Caco-2 (cell line): ENCODE results near the gene GALNT11. TPM values are rescaled to one million over a fixed set of nuclear protein-coding genes. Genes with fewer than 3 reads are reported as not detected.

Source experiments
- BruUV-seq: library from RNA; stranded (reverse); fragments of 400-500 nt; replicated peaks from 2 replicates; lab custom pipeline; 2021; lab: Mats Ljungman, UMichigan
- CTCF ChIA-PET: fragments of 300-600 bp; sonication (Branson Sonifier 250); formaldehyde crosslinking; loops from one replicate; lab custom pipeline; 2022; ENCODE audit warnings: antibody characterized with exemption; lab: Charles Lee
- POLR2A ChIA-PET: fragments of 300-600 bp; sonication (Branson Sonifier 250); formaldehyde crosslinking; loops from one replicate; lab custom pipeline; 2022; ENCODE audit warnings: antibody characterized with exemption; lab: Charles Lee
- DNase-seq, 2 experiments: peaks; one replicate each; pipeline versions ENCODE4 v3.0.0 to v3.0.0-alpha.2; 2020 to 2022
- H3K27me3 ChIP-seq: replicated peaks from 2 replicates; pipeline ENCODE4 v1.6.0; 2011; ENCODE audit warnings: low read length; ENCODE audit not compliant: control insufficient read depth, insufficient read depth
- H3K36me3 ChIP-seq: 2 replicates; pipeline ENCODE4 v1.5.1; 2011; ENCODE audit warnings: low read length; ENCODE audit not compliant: control insufficient read depth, insufficient read depth
- H3K4me1 ChIP-seq: fragments of 250-450 bp; sonication (Bioruptor Pico); 2 replicates; pipeline ENCODE4 v1.5.1; 2020; ENCODE audit warnings: mild to moderate bottlenecking
- H3K4me3 ChIP-seq: 2 replicates; pipeline ENCODE4 v1.5.1; 2011; ENCODE audit warnings: low read depth, mild to moderate bottlenecking, control low read depth, low read length
- H3K9me3 ChIP-seq: fragments of 250-450 bp; sonication (Bioruptor Pico); 2 replicates; pipeline ENCODE4 v1.5.1; 2020; ENCODE audit warnings: mild to moderate bottlenecking, moderate library complexity
- H3K27ac Mint-ChIP-seq: one replicate; pipeline ENCODE4 v1.8.0; 2022; ENCODE audit warnings: mixed read lengths; ENCODE audit not compliant: unreplicated experiment
- H3K27me3 Mint-ChIP-seq: one replicate; pipeline ENCODE4 v1.8.0; 2022; ENCODE audit warnings: mixed read lengths; ENCODE audit not compliant: insufficient read depth, unreplicated experiment
- H3K36me3 Mint-ChIP-seq: one replicate; pipeline ENCODE4 v1.8.0; 2022; ENCODE audit warnings: mild to moderate bottlenecking, mixed read lengths; ENCODE audit not compliant: insufficient read depth, unreplicated experiment
- H3K4me1 Mint-ChIP-seq: one replicate; pipeline ENCODE4 v1.8.0; 2022; ENCODE audit warnings: low read depth, mixed read lengths; ENCODE audit not compliant: unreplicated experiment
- H3K4me3 Mint-ChIP-seq: one replicate; pipeline ENCODE4 v1.8.0; 2022; ENCODE audit warnings: mild to moderate bottlenecking, moderate library complexity, mixed read lengths; ENCODE audit not compliant: unreplicated experiment
- H3K9me3 Mint-ChIP-seq: one replicate; pipeline ENCODE4 v1.8.0; 2022; ENCODE audit warnings: mixed read lengths; ENCODE audit not compliant: unreplicated experiment
- intact Hi-C: fragments of 100-400 bp; cut with micrococcal nuclease; formaldehyde crosslinking; loops from one replicate; pipeline ENCODE4 v1.10.0; 2022; ENCODE audit not compliant: unreplicated experiment
- total RNA-seq: library from RNA; stranded (reverse); gene quantifications from 2 replicates; pipeline ENCODE4 v1.2.3, GENCODE V29; 2022
- TF ChIP-seq, protein P1 (sequence below), 2 experiments: fragments of 200-600 bp in 1 of 2; IDR thresholded peaks; 1 replicate in 1 of 2; 2 replicates in 1 of 2; pipeline versions ENCODE4 v1.5.1 to v1.8.0; 2011 to 2022; ENCODE audit warnings: antibody characterized with exemption in 1 of 2, control low read depth in 1 of 2, inconsistent platforms in 1 of 2, low read depth in 1 of 2, low read length in 1 of 2, mild to moderate bottlenecking in 1 of 2, moderate library complexity in 1 of 2; ENCODE audit not compliant: insufficient read depth in 1 of 2, severe bottlenecking in 1 of 2, unreplicated experiment in 1 of 2

Gene GALNT11
- total RNA-seq, 1 experiment from 2014 or later = 34.9 TPM

- no peak overlapping the region for H3K4me3 Mint-ChIP-seq
- no peaks in the 10 kb centered on the region for H3K4me1 Mint-ChIP-seq
- POLR2A ChIA-PET = no interaction called here
- Histone ChIP-seq H3K4me1 (no peaks in the 10 kb centered on the region), H3K4me3 (no peak overlapping the region), H3K27me3 (no peaks in the 10 kb centered on the region), H3K36me3 (peaks cover 3% of the 10 kb centered on the region), H3K9me3 (no peaks in the 10 kb centered on the region)
- H3K27me3 Mint-ChIP-seq = no peaks in the 10 kb centered on the region
- TF ChIP-seq, protein P1, sequence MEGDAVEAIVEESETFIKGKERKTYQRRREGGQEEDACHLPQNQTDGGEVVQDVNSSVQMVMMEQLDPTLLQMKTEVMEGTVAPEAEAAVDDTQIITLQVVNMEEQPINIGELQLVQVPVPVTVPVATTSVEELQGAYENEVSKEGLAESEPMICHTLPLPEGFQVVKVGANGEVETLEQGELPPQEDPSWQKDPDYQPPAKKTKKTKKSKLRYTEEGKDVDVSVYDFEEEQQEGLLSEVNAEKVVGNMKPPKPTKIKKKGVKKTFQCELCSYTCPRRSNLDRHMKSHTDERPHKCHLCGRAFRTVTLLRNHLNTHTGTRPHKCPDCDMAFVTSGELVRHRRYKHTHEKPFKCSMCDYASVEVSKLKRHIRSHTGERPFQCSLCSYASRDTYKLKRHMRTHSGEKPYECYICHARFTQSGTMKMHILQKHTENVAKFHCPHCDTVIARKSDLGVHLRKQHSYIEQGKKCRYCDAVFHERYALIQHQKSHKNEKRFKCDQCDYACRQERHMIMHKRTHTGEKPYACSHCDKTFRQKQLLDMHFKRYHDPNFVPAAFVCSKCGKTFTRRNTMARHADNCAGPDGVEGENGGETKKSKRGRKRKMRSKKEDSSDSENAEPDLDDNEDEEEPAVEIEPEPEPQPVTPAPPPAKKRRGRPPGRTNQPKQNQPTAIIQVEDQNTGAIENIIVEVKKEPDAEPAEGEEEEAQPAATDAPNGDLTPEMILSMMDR (IDR thresholded peaks at IDR 0.05; ENCODE audit: insufficient read depth in 1 of 2, low read depth in 1 of 2, low read length in 1 of 2, severe bottlenecking in 1 of 2, unreplicated experiment in 1 of 2) = no peak
- no peaks in the 10 kb centered on the region for H3K9me3 Mint-ChIP-seq
- intact Hi-C loops = loop anchor here (5.0 to 10.0 kb wide), 3 partner anchors 117 to 537 kb away; partner anchors contain the start of genes GALNT11 and PRKAG2
- no TSS peak for BruUV-seq
- DNase-seq = no peak
- CTCF ChIA-PET = interaction anchor here (0.6 kb wide), 1 partner anchor 209 kb away, joined by 3 read pairs; no protein-coding TSS in a partner anchor
- no peak overlapping the region for H3K27ac Mint-ChIP-seq
- peaks cover 86% of the 10 kb centered on the region for H3K36me3 Mint-ChIP-seq
Measured at GRCh38 chr7:152144557-152145245, 119.2 kb downstream of the GALNT11 start.

DNA sequence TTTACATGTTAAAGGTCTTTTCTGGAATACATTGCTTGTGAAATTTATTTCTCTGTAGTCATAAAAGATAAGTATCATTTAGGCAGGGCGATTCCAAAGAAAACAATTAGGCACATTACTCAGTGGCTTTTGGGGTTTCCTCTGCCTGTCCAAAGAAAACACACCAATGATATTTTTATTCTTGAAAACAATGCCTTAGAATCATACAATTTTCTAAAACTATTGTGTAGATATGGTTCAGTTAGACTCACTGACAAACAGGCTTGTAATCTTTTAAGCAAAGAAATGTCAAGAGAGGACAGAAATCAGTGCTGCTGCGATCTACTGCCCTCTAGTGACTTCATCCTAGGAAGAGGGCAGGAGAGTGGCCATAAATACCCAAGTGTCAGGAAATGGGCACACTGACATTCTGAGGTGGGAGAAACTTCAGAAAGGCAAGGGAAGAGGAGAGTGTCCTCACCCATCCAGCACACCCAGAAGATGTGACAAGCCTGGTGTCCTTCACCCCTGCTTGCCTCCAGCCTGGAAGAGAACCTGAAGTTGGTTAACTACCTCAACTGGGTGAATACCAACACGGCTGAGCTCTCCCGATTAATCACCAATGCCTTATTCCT, 120.5 kb downstream of the GALNT11 start:
- Mint-ChIP-seq H3K4me3 (no peak overlapping the region), H3K27ac (no peak overlapping the region), H3K27me3 (no peaks in the 10 kb centered on the region), H3K4me1 (no peaks in the 10 kb centered on the region), H3K36me3 (peaks cover 82% of the 10 kb centered on the region), H3K9me3 (no peaks in the 10 kb centered on the region)
- Histone ChIP-seq H3K4me3 (no peak overlapping the region), H3K4me1 (no peaks in the 10 kb centered on the region), H3K27me3 (no peaks in the 10 kb centered on the region), H3K9me3 (no peaks in the 10 kb centered on the region), H3K36me3 (peaks cover 3% of the 10 kb centered on the region)
- CTCF ChIA-PET = interaction anchor here (0.7 kb wide), 1 partner anchor 283 kb away, joined by 3 read pairs; no protein-coding TSS in a partner anchor
- TF ChIP-seq, protein P1 (IDR thresholded peaks at IDR 0.05; ENCODE audit: insufficient read depth in 1 of 2, low read depth in 1 of 2, low read length in 1 of 2, severe bottlenecking in 1 of 2, unreplicated experiment in 1 of 2) = peak; percentile 64 to 65
- intact Hi-C loops = loop anchor here (1.0 to 10.0 kb wide), 7 partner anchors 70 to 539 kb away; partner anchors contain the start of genes GALNT11 and PRKAG2
- no TSS peak for BruUV-seq
- DNase-seq = peak in 1 of 2 experiments; percentile 62
- POLR2A ChIA-PET = no interaction called here

GRCh38 chr7:152148706-152149105, 123.2 kb downstream of the GALNT11 start:
- no peaks in the 10 kb centered on the region for H3K4me1 ChIP-seq
- TF ChIP-seq, protein P1 (IDR thresholded peaks at IDR 0.05; ENCODE audit: insufficient read depth in 1 of 2, low read depth in 1 of 2, low read length in 1 of 2, severe bottlenecking in 1 of 2, unreplicated experiment in 1 of 2) = no peak
- H3K9me3 ChIP-seq = no peaks in the 10 kb centered on the region
- no peaks in the 10 kb centered on the region for H3K27me3 ChIP-seq
- no peaks in the 10 kb centered on the region for H3K9me3 Mint-ChIP-seq
- CTCF ChIA-PET = no interaction called here
- no peak overlapping the region for H3K27ac Mint-ChIP-seq
- no TSS peak for BruUV-seq
- peaks cover 74% of the 10 kb centered on the region for H3K36me3 Mint-ChIP-seq
- POLR2A ChIA-PET = interaction anchor here (0.5 kb wide), 1 partner anchor 57 kb away, joined by 9 read pairs; no protein-coding TSS in a partner anchor
- no peak for DNase-seq
- H3K36me3 ChIP-seq = peaks cover 3% of the 10 kb centered on the region
- H3K4me3 ChIP-seq = no peak overlapping the region
- H3K4me1 Mint-ChIP-seq = no peaks in the 10 kb centered on the region
- H3K4me3 Mint-ChIP-seq = no peak overlapping the region
- intact Hi-C loops = loop anchor here (5.0 to 10.0 kb wide), 3 partner anchors 121 to 541 kb away; partner anchors contain the start of genes GALNT11 and PRKAG2
- no peaks in the 10 kb centered on the region for H3K27me3 Mint-ChIP-seq
